Neural progenitor cell (in vitro differentiated cells): ENCODE data around the gene MAFB.

Experiments
- CTCF ChIP-seq: fragments of 200-600 bp; sonication (generic); IDR thresholded peaks from 2 replicates; pipeline ENCODE4 v1.5.1; 2017; ENCODE audit warnings: antibody characterized with exemption, mild to moderate bottlenecking
- EZH2 ChIP-seq: fragments of 200-600 bp; sonication (generic); IDR thresholded peaks from 2 replicates; pipeline ENCODE4 v1.6.1; 2017; ENCODE audit warnings: antibody characterized with exemption, mild to moderate bottlenecking, moderate library complexity
- EZH2phosphoT487 ChIP-seq: fragments of 200-600 bp; sonication (generic); IDR thresholded peaks from 2 replicates; pipeline ENCODE4 v1.6.1; 2017; ENCODE audit warnings: antibody characterized with exemption

- no peak for TF ChIP-seq EZH2phosphoT487
- TF ChIP-seq EZH2: no peak
- TF ChIP-seq CTCF: no peak
These were observed 29.4 kb upstream of the MAFB start for GRCh38 chr20:40718214-40718977.
